Stimulated activated CD4-positive, alpha-beta T cell treated with anti-CD3 and anti-CD28 coated beads, TNF-alpha, amount 100 ng/mL, for 24 hours (primary cell): Measurements from ENCODE around the gene CRISP2.

Experiments
- DNase-seq, 3 experiments: peaks; one replicate each; pipeline ENCODE4 v3.0.0-alpha.2; 2020; ENCODE audit warnings: low read depth in 3 of 3

Gene CRISP2

GRCh38 chr6:49662231-49662891 is 51.0 kb downstream of the CRISP2 start:
- no peak for DNase-seq

DNA sequence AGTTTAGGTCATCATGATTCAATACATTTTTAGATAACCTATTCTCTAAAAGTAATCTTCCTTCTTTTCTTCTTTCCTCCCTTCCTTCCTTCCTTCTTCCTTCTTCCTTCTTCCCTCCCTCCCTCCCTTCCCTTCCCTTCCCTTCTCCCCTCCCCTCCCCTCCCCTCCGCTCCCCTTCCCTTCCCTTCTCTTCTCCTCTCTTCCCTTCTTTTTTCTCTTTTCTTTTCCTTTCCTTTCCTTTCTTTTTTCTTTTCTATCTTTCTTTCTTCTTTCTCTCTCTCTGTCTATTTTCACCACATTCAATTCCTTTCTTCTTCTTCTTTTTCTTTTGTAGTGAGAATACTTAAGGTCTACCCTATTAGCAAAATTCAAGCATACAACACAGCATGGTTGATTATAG is 59.4 kb downstream of the CRISP2 start:
- no peak for DNase-seq

GRCh38 chr6:49653438-49653837 is 59.9 kb downstream of the CRISP2 start:
- DNase-seq, result no peak

GRCh38 chr6:49651239-49651638 is 62.1 kb downstream of the CRISP2 start:
- no peak for DNase-seq

- no peak for DNase-seq
Measured at GRCh38 chr6:49649988-49650387, 63.4 kb downstream of the CRISP2 start.

GRCh38 chr6:49648036-49648435 is 65.3 kb downstream of the CRISP2 start:
- DNase-seq, result no peak

DNA sequence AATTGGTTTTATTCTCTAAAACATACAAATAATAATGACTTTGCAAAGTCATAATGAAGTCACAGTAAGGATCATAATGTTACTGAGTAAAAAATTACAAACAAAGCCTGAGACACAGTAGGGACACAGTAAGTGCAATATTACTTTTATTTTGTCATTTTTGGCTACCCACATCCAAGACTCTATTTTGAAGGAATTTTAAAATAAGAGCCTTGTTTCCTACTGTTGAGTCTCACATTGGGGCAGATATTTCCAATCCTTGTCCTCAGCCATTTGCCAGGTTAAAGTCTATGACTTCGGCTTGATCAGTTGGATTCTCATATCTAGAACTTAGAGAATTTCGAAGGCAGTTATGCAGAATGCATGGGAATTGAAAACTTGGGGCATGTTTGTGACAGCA is 65.9 kb downstream of the CRISP2 start:
- no peak for DNase-seq

DNA sequence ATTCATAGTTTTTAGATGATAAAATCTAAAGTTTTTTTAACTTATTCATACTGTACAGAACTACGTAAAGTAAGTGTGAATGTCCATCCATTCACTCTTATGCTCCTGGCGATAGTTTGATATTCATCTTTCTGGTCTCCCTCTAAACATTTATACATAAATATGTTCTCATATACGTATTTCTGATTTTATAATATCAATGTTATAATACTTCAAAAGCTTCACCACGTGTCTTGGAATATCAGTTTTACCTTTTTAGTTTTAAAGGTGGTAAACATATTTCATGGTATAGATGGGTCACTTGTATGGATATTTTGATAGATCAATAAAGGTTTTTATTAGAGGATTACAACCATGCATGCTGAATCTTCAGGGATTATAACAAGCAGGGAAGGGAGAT is 66.4 kb downstream of the CRISP2 start:
- DNase-seq, result no peak

GRCh38 chr6:49646130-49646824 is 67.1 kb downstream of the CRISP2 start:
- no peak for DNase-seq

DNA sequence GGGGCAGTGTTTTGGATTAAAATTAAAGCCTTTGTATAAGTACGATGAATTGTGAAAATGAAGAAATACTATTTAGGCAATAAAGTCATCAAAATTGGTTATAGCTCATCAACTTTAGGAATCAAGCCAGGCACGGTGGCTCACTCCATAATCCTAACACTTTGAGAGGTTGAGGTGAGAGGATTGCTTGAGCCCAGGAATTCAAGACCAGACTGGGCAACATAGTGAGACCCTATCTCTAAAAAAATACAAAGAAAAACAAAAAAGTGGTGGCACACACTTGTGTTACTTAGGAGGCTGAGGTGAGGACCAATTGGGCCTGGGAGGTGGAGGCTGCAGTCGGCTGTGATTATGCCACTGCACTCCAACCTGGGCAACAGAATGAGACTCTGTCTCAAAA is 68.2 kb downstream of the CRISP2 start:
- no peak for DNase-seq
